GM21447 (cell line): ENCODE measurements around the gene MYH1.
"Not testable (repeated sequence)": the region's sequence is repeated elsewhere in the genome, so short reads cannot be mapped to it uniquely, and the experiment has no call there.

Experiments used
- ATAC-seq: cut with Tn5 transposase; IDR thresholded peaks from one replicate; pipeline ENCODE4 v1.9.1; 2021; ENCODE audit not compliant: unreplicated experiment

Gene MYH1

GRCh38 chr17:10518271-10519037 is at the start of gene MYH1:
Gene MYH1 (minus strand): TSS chr17:10518542. CDS start chr17:10516642, 1,900 bp downstream.
- no peak for ATAC-seq

- no peak for ATAC-seq
Measured at GRCh38 chr17:10563991-10564660, 45.8 kb upstream of the MYH1 start.

- ATAC-seq, result no peak
Measured at GRCh38 chr17:10558049-10558448, 39.7 kb upstream of the MYH1 start.

GRCh38 chr17:10557422-10557821 is 39.1 kb upstream of the MYH1 start:
- ATAC-seq, result no peak

- no peak for ATAC-seq
Measured at GRCh38 chr17:10556301-10557005, 38.1 kb upstream of the MYH1 start.

GRCh38 chr17:10550014-10550413 is 31.7 kb upstream of the MYH1 start:
- no peak for ATAC-seq

GRCh38 chr17:10549096-10549842 is 30.9 kb upstream of the MYH1 start, which contains the start of gene MYH2:
Gene MYH2 (minus strand): TSS chr17:10549658. CDS start chr17:10547920, 1,738 bp downstream.
- no peak for ATAC-seq

- no peak for ATAC-seq
Measured at GRCh38 chr17:10547351-10547750, 29.0 kb upstream of the MYH1 start.

- ATAC-seq, result not testable (repeated sequence)
Measured at GRCh38 chr17:10543486-10543885, 25.1 kb upstream of the MYH1 start.

GRCh38 chr17:10541179-10541578 is 22.8 kb upstream of the MYH1 start:
- ATAC-seq, result not testable (repeated sequence)

- ATAC-seq, result no peak
Measured at GRCh38 chr17:10532026-10532425, 13.7 kb upstream of the MYH1 start.

- no peak for ATAC-seq
Measured at GRCh38 chr17:10527419-10527818, 9.1 kb upstream of the MYH1 start.

- ATAC-seq, result no peak
Measured at GRCh38 chr17:10526517-10526916, 8.2 kb upstream of the MYH1 start.

GRCh38 chr17:10523064-10523463 is 4.7 kb upstream of the MYH1 start:
- no peak for ATAC-seq

GRCh38 chr17:10521949-10522348 is 3.6 kb upstream of the MYH1 start:
- no peak for ATAC-seq

- ATAC-seq, result no peak
Measured at GRCh38 chr17:10516638-10517037, 1.7 kb downstream of the MYH1 start.

- ATAC-seq, result no peak
Measured at GRCh38 chr17:10516065-10516464, 2.3 kb downstream of the MYH1 start.

- ATAC-seq, result no peak
Measured at GRCh38 chr17:10513299-10514067, 4.9 kb downstream of the MYH1 start.

- ATAC-seq, result no peak
Measured at GRCh38 chr17:10512856-10513255, 5.5 kb downstream of the MYH1 start.

GRCh38 chr17:10499950-10500349 is 18.4 kb downstream of the MYH1 start:
- ATAC-seq, result no peak
